ENCODE results near the gene RABL2A.
"Not testable (repeated sequence)": the region's sequence is repeated elsewhere in the genome, so short reads cannot be mapped to it uniquely, and the experiment has no call there.

GRCh38 chr2:113604085-113604477, 23.0 kb upstream of the RABL2A start:
- peak; percentile 81 for TF ChIP-seq CTCF (IDR thresholded peaks at IDR 0.05)
- not testable (repeated sequence) for TF ChIP-seq EZH2, EZH2phosphoT487 (IDR thresholded peaks at IDR 0.05)
